PC-9 (cell line): ENCODE data around the gene IL1R2.

Experiments
- EZH2 ChIP-seq: fragments of 200-600 bp; sonication (generic); IDR thresholded peaks from 2 replicates; pipeline ENCODE4 v1.8.0; 2017; ENCODE audit warnings: antibody characterized with exemption, low read depth
- TF ChIP-seq, protein P1 (sequence below): fragments of 200-600 bp; sonication (generic); conservative IDR thresholded peaks from 2 replicates; pipeline ENCODE4 v1.6.1; 2017; ENCODE audit warnings: mixed run types, antibody characterized with exemption, mild to moderate bottlenecking, moderate library complexity

DNA sequence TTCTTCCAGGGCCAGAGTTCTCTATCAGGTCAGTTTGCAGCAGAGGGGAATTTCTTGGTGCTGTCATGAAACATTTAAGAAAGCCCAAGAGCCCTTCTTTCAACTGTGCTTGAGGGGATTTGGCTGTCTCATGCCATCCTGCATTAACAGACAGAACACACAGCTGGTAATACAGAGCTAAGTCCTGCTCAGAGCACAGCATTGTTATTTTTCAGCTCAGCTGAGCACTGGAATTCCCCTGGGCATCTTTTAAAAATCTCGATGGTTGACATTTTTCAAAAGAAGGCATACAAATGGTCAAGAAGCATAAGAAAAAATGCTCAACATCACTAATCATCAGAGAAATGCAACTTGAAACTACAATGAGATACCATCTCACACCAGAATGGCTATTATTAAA, 14.9 kb upstream of the IL1R2 start:
- TF ChIP-seq, protein P1, sequence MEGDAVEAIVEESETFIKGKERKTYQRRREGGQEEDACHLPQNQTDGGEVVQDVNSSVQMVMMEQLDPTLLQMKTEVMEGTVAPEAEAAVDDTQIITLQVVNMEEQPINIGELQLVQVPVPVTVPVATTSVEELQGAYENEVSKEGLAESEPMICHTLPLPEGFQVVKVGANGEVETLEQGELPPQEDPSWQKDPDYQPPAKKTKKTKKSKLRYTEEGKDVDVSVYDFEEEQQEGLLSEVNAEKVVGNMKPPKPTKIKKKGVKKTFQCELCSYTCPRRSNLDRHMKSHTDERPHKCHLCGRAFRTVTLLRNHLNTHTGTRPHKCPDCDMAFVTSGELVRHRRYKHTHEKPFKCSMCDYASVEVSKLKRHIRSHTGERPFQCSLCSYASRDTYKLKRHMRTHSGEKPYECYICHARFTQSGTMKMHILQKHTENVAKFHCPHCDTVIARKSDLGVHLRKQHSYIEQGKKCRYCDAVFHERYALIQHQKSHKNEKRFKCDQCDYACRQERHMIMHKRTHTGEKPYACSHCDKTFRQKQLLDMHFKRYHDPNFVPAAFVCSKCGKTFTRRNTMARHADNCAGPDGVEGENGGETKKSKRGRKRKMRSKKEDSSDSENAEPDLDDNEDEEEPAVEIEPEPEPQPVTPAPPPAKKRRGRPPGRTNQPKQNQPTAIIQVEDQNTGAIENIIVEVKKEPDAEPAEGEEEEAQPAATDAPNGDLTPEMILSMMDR = no peak
- no peak for TF ChIP-seq EZH2
